K562 (cell line): ENCODE results near the gene RNF207. TPM values are rescaled to one million over a fixed set of nuclear protein-coding genes. Genes with fewer than 3 reads are reported as not detected.

ENCODE experiments used
- ATAC-seq: fragments of 200-7000 bp; cut with Tn5 transposase; 3 replicates; pipeline ENCODE4 v1.9.1; 2020; ENCODE audit warnings: moderate library complexity
- BruUV-seq: library from RNA; stranded (reverse); fragments of 400-500 nt; replicated peaks from 2 replicates; lab custom pipeline; 2021; lab: Mats Ljungman, UMichigan
- CTCF ChIA-PET: fragments of 300-600 bp; formaldehyde crosslinking; extraction: SDS; loops from one replicate; lab custom pipeline; 2021; ENCODE audit warnings: low intra/inter-chr PET ratio; lab: Yijun Ruan, JAX
- POLR2A ChIA-PET: fragments of 300-600, 350-650 bp; sonication (Branson Sonifier 250); formaldehyde crosslinking; extraction: SDS; loops from one replicate; lab custom pipeline; 2021; ENCODE audit warnings: antibody characterized with exemption, inconsistent platforms; lab: Yijun Ruan, JAX
- DNase-seq, 4 experiments: peaks; one replicate each; pipeline versions ENCODE4 v3.0.0 to v3.0.0-alpha.2; 2011 to 2018; ENCODE audit warnings: low spot score in 3 of 4, mixed read lengths in 3 of 4; ENCODE audit errors: extremely low read depth in 1 of 4
- FAIRE-seq: peaks from 2 replicates; lab custom pipeline; 2011; peaks lifted over from hg19 to GRCh38; lab: Jason Lieb, UNC
- H2AFZ ChIP-seq: 2 replicates; pipeline ENCODE4 v1.6.0; 2011; ENCODE audit warnings: low read depth, low read length, control low read depth, inconsistent platforms
- H3K27ac ChIP-seq: fragments of 200-600 bp; 3 replicates; pipeline ENCODE4 v1.8.0; 2011; ENCODE audit warnings: low read depth, mild to moderate bottlenecking, control low read depth, inconsistent platforms, low read length, moderate library complexity, mixed read lengths; ENCODE audit errors: extremely low read depth
- H3K27me3 ChIP-seq, 2 experiments: fragments of 300-600 bp in 1 of 2; 2 replicates in 1 of 2; 3 replicates in 1 of 2; pipeline versions ENCODE4 v1.6.0 to v1.8.0; 2011; ENCODE audit warnings: inconsistent platforms in 2 of 2, low read length in 2 of 2, mild to moderate bottlenecking in 1 of 2, mixed read lengths in 1 of 2, moderate library complexity in 1 of 2; ENCODE audit not compliant: control insufficient read depth in 2 of 2, insufficient read depth in 2 of 2
- H3K36me3 ChIP-seq: fragments of 300-600 bp; 3 replicates; pipeline ENCODE4 v1.8.0; 2011; ENCODE audit warnings: mild to moderate bottlenecking, low read length, inconsistent platforms; ENCODE audit not compliant: control insufficient read depth, insufficient read depth
- H3K4me1 ChIP-seq, 2 experiments: fragments of 200-600 bp in 1 of 2; replicated peaks in 1 of 2; 2 replicates in 1 of 2; 3 replicates in 1 of 2; pipeline versions ENCODE4 v1.5.1 to v1.8.0; 2011; ENCODE audit warnings: inconsistent platforms in 2 of 2, low read length in 2 of 2, mild to moderate bottlenecking in 1 of 2, mixed read lengths in 1 of 2, moderate library complexity in 1 of 2; ENCODE audit not compliant: control insufficient read depth in 2 of 2, insufficient read depth in 2 of 2
- H3K4me2 ChIP-seq: 2 replicates; pipeline ENCODE4 v1.6.1; 2011; ENCODE audit warnings: low read length, control low read depth, inconsistent platforms, mixed read lengths; ENCODE audit not compliant: insufficient read depth
- H3K4me3 ChIP-seq: fragments of 200-600 bp; sonication (generic), shearing (Covaris generic); 2 replicates; pipeline ENCODE4 v1.5.1; 2016; ENCODE audit warnings: control low read depth, inconsistent platforms
- H3K79me2 ChIP-seq: fragments of 200-600 bp; 3 replicates; pipeline ENCODE4 v1.8.0; 2011; ENCODE audit warnings: low read length, inconsistent platforms; ENCODE audit not compliant: control insufficient read depth, insufficient read depth
- H3K9ac ChIP-seq, 2 experiments: 2 replicates each; pipeline versions ENCODE4 v1.6.0 to v1.6.1; 2011; ENCODE audit warnings: low read depth in 2 of 2, low read length in 2 of 2, control low read depth in 1 of 2, inconsistent platforms in 1 of 2, mild to moderate bottlenecking in 1 of 2, mixed read lengths in 1 of 2; ENCODE audit not compliant: insufficient read depth in 1 of 2
- H3K9me1 ChIP-seq: one replicate; pipeline ENCODE4 v1.6.0; 2011; ENCODE audit warnings: inconsistent platforms, mild to moderate bottlenecking, low read length, moderate library complexity; ENCODE audit not compliant: control insufficient read depth, insufficient read depth
- H3K9me3 ChIP-seq: replicated peaks from 2 replicates; pipeline ENCODE4 v1.5.1; 2011; ENCODE audit warnings: low read depth, low read length, inconsistent platforms; ENCODE audit not compliant: control insufficient read depth, insufficient read depth
- H4K20me1 ChIP-seq: replicated peaks from 2 replicates; pipeline ENCODE4 v1.6.1; 2011; ENCODE audit warnings: low read length, inconsistent platforms, mixed read lengths; ENCODE audit not compliant: control insufficient read depth, insufficient read depth
- CBX8 ChIP-seq: fragments of 200-600 bp; sonication (generic); IDR thresholded peaks from 2 replicates; pipeline ENCODE4 v1.6.1; 2012; ENCODE audit warnings: borderline replicate concordance, mixed run types, low read depth, mild to moderate bottlenecking, moderate library complexity, mixed read lengths, low read length, control low read depth, inconsistent platforms; ENCODE audit not compliant: poor library complexity, severe bottlenecking; ENCODE audit errors: extremely low read depth
- POLR2G ChIP-seq: fragments of 200-400 bp; formaldehyde crosslinking; IDR thresholded peaks from 2 replicates; pipeline ENCODE4 v1.6.1; 2017; ENCODE audit warnings: low read depth, mild to moderate bottlenecking, antibody characterized with exemption, low read length, moderate library complexity
- PTRF ChIP-seq: fragments of 450-650 bp; IDR thresholded peaks from 2 replicates; pipeline ENCODE4 v1.6.1; 2016; ENCODE audit warnings: mild to moderate bottlenecking, missing genetic modification characterization, missing compliant biosample characterization
- RBFOX2 ChIP-seq: fragments of 200-400 bp; formaldehyde crosslinking; IDR thresholded peaks from 2 replicates; pipeline ENCODE4 v1.6.1; 2017; ENCODE audit warnings: low read depth, mild to moderate bottlenecking, low read length, moderate library complexity
- TCF3 ChIP-seq: sonication (generic); formaldehyde crosslinking; IDR thresholded peaks from 2 replicates; pipeline ENCODE4 v1.4.0; 2020; ENCODE audit warnings: mild to moderate bottlenecking, missing genetic modification reagents
- ZBTB33 ChIP-seq: sonication (generic); formaldehyde crosslinking; IDR thresholded peaks from 2 replicates; pipeline ENCODE4 v1.8.1; 2023; ENCODE audit warnings: mild to moderate bottlenecking, missing genetic modification reagents
- ZNF274 ChIP-seq: IDR thresholded peaks from 2 replicates; pipeline ENCODE4 v1.6.1; 2011; ENCODE audit warnings: low read depth, mild to moderate bottlenecking, low read length, moderate library complexity, borderline replicate concordance
- WGBS: fragments of 100-300 bp; shearing (Covaris generic); methylation state at CpG from one replicate; pipeline ENCODE4 v1.1.6; 2016; ENCODE audit warnings: low coverage, mixed read lengths; ENCODE audit not compliant: insufficient coverage; ENCODE audit errors: missing lambda C conversion rate; 5-methylcytosine and 5-hydroxymethylcytosine counted together
- in situ Hi-C: fragments of 300-500 bp; cut with MboI; formaldehyde crosslinking; loops from 4 replicates; pipeline ENCODE4 v1.15.0; 2018; ENCODE audit warnings: inconsistent platforms, mixed read lengths
- intact Hi-C: fragments of 100-400 bp; cut with micrococcal nuclease; formaldehyde crosslinking; loops from 2 replicates; pipeline ENCODE4 v1.14.2; 2022
- polyA plus RNA-seq, 8 experiments: library from polyadenylated mRNA; depleted of rRNA in 4 of 8; stranded (reverse) in 5 of 8; unstranded in 3 of 8; fragments of >200 nt; fragmentation: Nextera tagmentation in 2 of 8; fragmentation: Illumina TruSeq in 1 of 8; extraction: Ambion mirVana in 2 of 8; extraction: Trizol in 1 of 8; gene quantifications; 2 replicates each; pipeline versions ENCODE4 v1.2.1 to v1.2.3, GENCODE V29; 2011 to 2014; ENCODE audit warnings: inconsistent platforms in 1 of 8, missing spikeins in 1 of 8
- total RNA-seq, 7 experiments: library from RNA; depleted of rRNA in 6 of 7; stranded (reverse); fragments of >200 nt in 6 of 7; fragmentation: Illumina TruSeq in 2 of 7; extraction: Trizol in 2 of 7; gene quantifications; 2 replicates each; pipeline versions ENCODE4 v1.2.1 to v1.2.3, GENCODE V29; 2011 to 2021; ENCODE audit warnings: low replicate concordance in 1 of 7

RNF207 gene
- total and polyA plus RNA-seq, 9 of the 15 experiments (the other 6 are each of a cell fraction or from before 2014, with no cell fraction given): 2.7 to 30.6 (median 12.9) TPM

GRCh38 chr1:6180707-6181311 lies 25.1 kb upstream of the RNF207 start (continued):
- TF ChIP-seq ZBTB33 (CRISPR knock-in tag): peak; percentile 24; the same call in 1 of the 2 replicates
- 0 out of 2 replicates have a peak, but pooled peaks have one; percentile 15 for TF ChIP-seq POLR2G
- no peak for TF ChIP-seq RBFOX2

GRCh38 chr1:6181347-6181770 lies 24.6 kb upstream of the RNF207 start:
- H3K4me1 ChIP-seq: peaks cover 3 to 14% of the 10 kb centered on the region in 2 experiments; a peak in 3 of 5 replicates
- no peak overlapping the region for H3K4me2 ChIP-seq
- FAIRE-seq: no peak
- no peak for TF ChIP-seq PTRF (tag)
- no peak for TF ChIP-seq ZNF274
- TF ChIP-seq CBX8: no peak
- TF ChIP-seq TCF3 (CRISPR knock-in tag): no peak
- TF ChIP-seq, all 486 proteins: peak for 0
- Histone ChIP-seq H3K9me1 (peaks cover 5% of the 10 kb centered on the region), H3K4me3 (no peak overlapping the region), H2AFZ (no peak overlapping the region), H3K9ac (peak overlapping the region in 1 of 2 experiments; percentile 19; a peak in 1 of 4 replicates), H3K27me3 (peaks cover 0 to 7% of the 10 kb centered on the region in 2 experiments; a peak in 1 of 5 replicates), H3K9me3 (no peaks in the 10 kb centered on the region), H3K79me2 (peaks cover 4% of the 10 kb centered on the region; the same call in 1 of the 3 replicates), H4K20me1 (peaks cover 46% of the 10 kb centered on the region), H3K36me3 (peaks cover 20% of the 10 kb centered on the region), H3K27ac (no peak overlapping the region)
- in situ Hi-C loops (no loop called here), intact Hi-C loops (no loop called here)
- no TSS peak for BruUV-seq
- POLR2A ChIA-PET: interaction anchor here (0.6 to 1.0 kb wide), 2 partner anchors 14 to 48 kb away, joined by 3 read pairs; no protein-coding TSS in a partner anchor
- CTCF ChIA-PET: no interaction called here
- WGBS: 39% methylated on average over 10 of the region's 10 CpGs
- ATAC-seq (no peak), DNase-seq (no peak)
